Measurements from ENCODE around the gene XRCC3. TPM values are rescaled to one million over a fixed set of nuclear protein-coding genes. Genes with fewer than 3 reads are reported as not detected.

XRCC3 gene
- total and polyA plus RNA-seq, 8 donors, result 9.2 to 26.0 (median 17.8) TPM

DNA sequence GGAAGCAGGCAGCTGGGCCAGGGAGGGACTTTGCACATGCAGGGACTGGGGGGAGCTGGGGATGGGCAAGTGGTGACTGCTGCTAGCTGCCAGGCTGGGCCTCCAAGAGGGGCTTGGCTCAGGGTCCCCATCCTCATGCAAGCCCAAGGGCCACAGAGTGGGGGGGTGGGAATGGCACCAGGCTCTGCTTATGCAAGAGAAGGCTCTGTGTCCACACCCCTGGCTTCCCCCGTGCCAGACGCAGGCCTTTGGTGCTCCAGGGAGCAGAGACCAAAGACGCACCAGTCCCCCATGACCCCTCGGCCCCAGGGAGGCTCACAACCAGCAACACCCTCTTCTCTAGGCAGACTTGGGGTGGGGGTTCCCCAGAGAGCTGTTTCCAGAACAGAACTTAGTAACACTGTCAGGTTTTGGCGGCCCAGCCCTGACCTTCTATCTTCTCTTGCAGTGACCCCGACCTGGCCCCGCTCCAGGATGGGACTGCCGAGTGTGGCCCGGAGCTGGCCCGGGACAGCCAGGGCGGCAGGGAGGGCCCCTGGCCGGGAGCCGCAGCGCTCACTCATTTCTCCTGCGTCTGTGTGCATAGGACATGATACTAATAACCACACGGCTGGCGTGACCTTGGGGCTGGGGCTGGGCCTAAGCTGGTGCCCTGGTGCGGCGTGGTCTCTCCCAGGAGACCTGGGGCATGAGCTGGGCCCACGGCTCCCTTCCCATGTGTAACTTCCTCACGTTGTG lies 14.3 kb downstream of the XRCC3 start:
- H3K36me3 ChIP-seq, result peaks cover 0 to 90% of the 10 kb centered on the region in 2 donors
- H3K4me3 ChIP-seq, result no peak overlapping the region
- peak in 1 of 4 donors; percentile 75 for DNase-seq
- no peak for ATAC-seq
- no peaks in the 10 kb centered on the region for H3K27me3 ChIP-seq
- TF ChIP-seq CTCF (IDR thresholded peaks at IDR 0.05), result no peak
- H3K27ac ChIP-seq, result no peak overlapping the region
- peaks cover 7 to 62% of the 10 kb centered on the region in 2 donors for H3K4me1 ChIP-seq
- intact Hi-C loops (cut with DNase I), result no loop called here
- no peaks in the 10 kb centered on the region for H3K9me3 ChIP-seq

- TF ChIP-seq CTCF (IDR thresholded peaks at IDR 0.05), result no peak
- H3K4me3 ChIP-seq, result no peak overlapping the region
- H3K9me3 ChIP-seq, result no peaks in the 10 kb centered on the region
- no peak for ATAC-seq
- no peak overlapping the region for H3K27ac ChIP-seq
- intact Hi-C loops (cut with DNase I), result loop anchor here in 1 of 2 donors (10.0 kb wide), 1 partner anchor 125 kb away; no protein-coding TSS in a partner anchor
- H3K36me3 ChIP-seq, result peaks cover 0 to 90% of the 10 kb centered on the region in 2 donors
- peak in 1 of 4 donors; percentile 67 for DNase-seq
- H3K4me1 ChIP-seq, result peaks cover 7 to 54% of the 10 kb centered on the region in 2 donors
- no peaks in the 10 kb centered on the region for H3K27me3 ChIP-seq
Observed at GRCh38 chr14:103699901-103700752, 15.1 kb downstream of the XRCC3 start.

- Histone ChIP-seq H3K9me3 (no peaks in the 10 kb centered on the region), H3K4me1 (peaks cover 0 to 46% of the 10 kb centered on the region in 2 donors), H3K27ac (no peak overlapping the region), H3K4me3 (no peak overlapping the region), H3K36me3 (peaks cover 0 to 94% of the 10 kb centered on the region in 2 donors), H3K27me3 (no peaks in the 10 kb centered on the region)
- intact Hi-C loops (cut with DNase I), result loop anchor here in 1 of 2 donors (10.0 kb wide), 1 partner anchor 124 kb away; no protein-coding TSS in a partner anchor
- DNase-seq (peak in 1 of 4 donors; percentile 64), ATAC-seq (no peak)
- TF ChIP-seq CTCF (IDR thresholded peaks at IDR 0.05), result no peak
Observed at GRCh38 chr14:103699261-103699661, 16.0 kb downstream of the XRCC3 start.

DNA sequence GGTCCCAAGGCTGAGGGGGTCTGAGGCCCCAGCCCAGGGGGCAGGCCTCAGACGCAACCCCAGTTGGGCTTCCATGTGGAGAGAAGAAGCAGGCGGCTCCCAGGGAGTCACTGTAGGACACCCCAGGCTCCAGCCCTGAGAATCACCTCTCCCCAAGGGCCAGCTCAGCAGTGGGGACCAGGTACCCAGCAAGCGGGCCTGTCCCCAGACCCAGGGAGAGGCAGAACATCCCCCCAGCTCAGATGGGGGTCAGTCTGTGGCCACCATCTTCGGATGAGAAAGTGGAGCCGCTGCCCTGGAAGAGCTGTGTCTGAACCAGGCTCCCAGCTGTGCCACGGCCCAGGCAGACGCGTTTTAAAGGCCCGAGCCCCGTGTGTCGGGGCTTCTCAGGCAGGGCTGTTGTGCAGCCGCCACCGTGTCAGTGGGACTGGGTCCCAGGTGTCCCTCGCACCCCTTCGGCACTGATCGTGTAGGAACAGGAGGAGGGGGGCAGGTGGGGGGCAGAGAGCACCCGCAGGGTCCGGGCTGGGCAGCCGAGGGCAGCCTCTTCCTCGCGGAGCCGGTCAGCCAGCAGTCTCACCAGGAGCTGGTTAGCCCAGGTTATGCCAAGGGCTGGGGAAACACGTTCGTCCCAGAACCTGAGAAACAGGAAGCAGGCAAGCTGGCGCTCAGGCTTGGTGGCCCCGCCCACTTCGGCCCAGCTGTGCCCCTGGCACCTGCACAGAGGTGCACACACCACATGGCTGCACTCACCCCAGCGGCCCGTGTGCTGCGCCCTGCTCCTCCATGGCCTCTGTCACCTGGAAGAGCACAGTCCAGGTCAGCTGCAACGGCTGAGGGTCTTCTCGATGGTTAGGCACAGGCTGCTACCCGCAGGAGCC lies 16.6 kb downstream of the XRCC3 start:
- H3K27me3 ChIP-seq, result no peaks in the 10 kb centered on the region
- H3K4me1 ChIP-seq, result peaks cover 2 to 43% of the 10 kb centered on the region in 2 donors
- intact Hi-C loops (cut with DNase I), result loop anchor here in 1 of 2 donors (10.0 kb wide), 1 partner anchor 124 kb away; no protein-coding TSS in a partner anchor
- DNase-seq, result peak in 1 of 4 donors; percentile 77
- ATAC-seq, result peak; percentile 34
- TF ChIP-seq CTCF (IDR thresholded peaks at IDR 0.05), result no peak
- no peak overlapping the region for H3K4me3 ChIP-seq
- H3K9me3 ChIP-seq, result no peaks in the 10 kb centered on the region
- H3K36me3 ChIP-seq, result peaks cover 0 to 94% of the 10 kb centered on the region in 2 donors
- H3K27ac ChIP-seq, result no peak overlapping the region

Measured in left lung (tissue), 10 donors.